K562 (cell line): ENCODE data around the gene FRK. TPM values are rescaled to one million over a fixed set of nuclear protein-coding genes. Genes with fewer than 3 reads are reported as not detected.

Experiments used
- ATAC-seq: fragments of 200-7000 bp; cut with Tn5 transposase; 3 replicates; pipeline ENCODE4 v1.9.1; 2020; ENCODE audit warnings: moderate library complexity
- BruUV-seq: library from RNA; stranded (reverse); fragments of 400-500 nt; replicated peaks from 2 replicates; lab custom pipeline; 2021; lab: Mats Ljungman, UMichigan
- CTCF ChIA-PET: fragments of 300-600 bp; formaldehyde crosslinking; extraction: SDS; loops from one replicate; lab custom pipeline; 2021; ENCODE audit warnings: low intra/inter-chr PET ratio; lab: Yijun Ruan, JAX
- POLR2A ChIA-PET: fragments of 300-600, 350-650 bp; sonication (Branson Sonifier 250); formaldehyde crosslinking; extraction: SDS; loops from one replicate; lab custom pipeline; 2021; ENCODE audit warnings: antibody characterized with exemption, inconsistent platforms; lab: Yijun Ruan, JAX
- DNase-seq, 4 experiments: peaks; one replicate each; pipeline versions ENCODE4 v3.0.0 to v3.0.0-alpha.2; 2011 to 2018; ENCODE audit warnings: low spot score in 3 of 4, mixed read lengths in 3 of 4; ENCODE audit errors: extremely low read depth in 1 of 4
- FAIRE-seq: peaks from 2 replicates; lab custom pipeline; 2011; peaks lifted over from hg19 to GRCh38; lab: Jason Lieb, UNC
- H2AFZ ChIP-seq: 2 replicates; pipeline ENCODE4 v1.6.0; 2011; ENCODE audit warnings: low read depth, low read length, control low read depth, inconsistent platforms
- H3K27ac ChIP-seq: fragments of 200-600 bp; 3 replicates; pipeline ENCODE4 v1.8.0; 2011; ENCODE audit warnings: low read depth, mild to moderate bottlenecking, control low read depth, inconsistent platforms, low read length, moderate library complexity, mixed read lengths; ENCODE audit errors: extremely low read depth
- H3K27me3 ChIP-seq, 2 experiments: fragments of 300-600 bp in 1 of 2; 2 replicates in 1 of 2; 3 replicates in 1 of 2; pipeline versions ENCODE4 v1.6.0 to v1.8.0; 2011; ENCODE audit warnings: inconsistent platforms in 2 of 2, low read length in 2 of 2, mild to moderate bottlenecking in 1 of 2, mixed read lengths in 1 of 2, moderate library complexity in 1 of 2; ENCODE audit not compliant: control insufficient read depth in 2 of 2, insufficient read depth in 2 of 2
- H3K36me3 ChIP-seq: fragments of 300-600 bp; 3 replicates; pipeline ENCODE4 v1.8.0; 2011; ENCODE audit warnings: mild to moderate bottlenecking, low read length, inconsistent platforms; ENCODE audit not compliant: control insufficient read depth, insufficient read depth
- H3K4me1 ChIP-seq, 2 experiments: fragments of 200-600 bp in 1 of 2; replicated peaks in 1 of 2; 2 replicates in 1 of 2; 3 replicates in 1 of 2; pipeline versions ENCODE4 v1.5.1 to v1.8.0; 2011; ENCODE audit warnings: inconsistent platforms in 2 of 2, low read length in 2 of 2, mild to moderate bottlenecking in 1 of 2, mixed read lengths in 1 of 2, moderate library complexity in 1 of 2; ENCODE audit not compliant: control insufficient read depth in 2 of 2, insufficient read depth in 2 of 2
- H3K4me2 ChIP-seq: 2 replicates; pipeline ENCODE4 v1.6.1; 2011; ENCODE audit warnings: low read length, control low read depth, inconsistent platforms, mixed read lengths; ENCODE audit not compliant: insufficient read depth
- H3K4me3 ChIP-seq: fragments of 200-600 bp; sonication (generic), shearing (Covaris generic); 2 replicates; pipeline ENCODE4 v1.5.1; 2016; ENCODE audit warnings: control low read depth, inconsistent platforms
- H3K79me2 ChIP-seq: fragments of 200-600 bp; 3 replicates; pipeline ENCODE4 v1.8.0; 2011; ENCODE audit warnings: low read length, inconsistent platforms; ENCODE audit not compliant: control insufficient read depth, insufficient read depth
- H3K9ac ChIP-seq, 2 experiments: 2 replicates each; pipeline versions ENCODE4 v1.6.0 to v1.6.1; 2011; ENCODE audit warnings: low read depth in 2 of 2, low read length in 2 of 2, control low read depth in 1 of 2, inconsistent platforms in 1 of 2, mild to moderate bottlenecking in 1 of 2, mixed read lengths in 1 of 2; ENCODE audit not compliant: insufficient read depth in 1 of 2
- H3K9me1 ChIP-seq: one replicate; pipeline ENCODE4 v1.6.0; 2011; ENCODE audit warnings: inconsistent platforms, mild to moderate bottlenecking, low read length, moderate library complexity; ENCODE audit not compliant: control insufficient read depth, insufficient read depth
- H3K9me3 ChIP-seq: replicated peaks from 2 replicates; pipeline ENCODE4 v1.5.1; 2011; ENCODE audit warnings: low read depth, low read length, inconsistent platforms; ENCODE audit not compliant: control insufficient read depth, insufficient read depth
- H4K20me1 ChIP-seq: replicated peaks from 2 replicates; pipeline ENCODE4 v1.6.1; 2011; ENCODE audit warnings: low read length, inconsistent platforms, mixed read lengths; ENCODE audit not compliant: control insufficient read depth, insufficient read depth
- CEBPG ChIP-seq, 3 experiments: fragments of 200-800 bp in 1 of 3; sonication (Bioruptor generic) in 1 of 3; sonication (generic) in 1 of 3; formaldehyde crosslinking in 1 of 3; IDR thresholded peaks in 2 of 3; conservative IDR thresholded peaks in 1 of 3; 2 replicates each; pipeline versions ENCODE4 v1.6.1 to v1.8.0; 2016 to 2022; ENCODE audit warnings: missing compliant biosample characterization in 2 of 3, missing genetic modification characterization in 2 of 3, mild to moderate bottlenecking in 1 of 3, missing genetic modification reagents in 1 of 3
- CTBP1 ChIP-seq: fragments of 450-650 bp; IDR thresholded peaks from 2 replicates; pipeline ENCODE4 v1.6.1; 2016; ENCODE audit warnings: borderline replicate concordance
- HNRNPLL ChIP-seq: fragments of 200-400 bp; formaldehyde crosslinking; IDR thresholded peaks from 2 replicates; pipeline ENCODE4 v1.6.1; 2017; ENCODE audit warnings: low read length, low read depth, mild to moderate bottlenecking; ENCODE audit not compliant: poor library complexity, severe bottlenecking
- RAD21 ChIP-seq, 2 experiments: fragments of 250-450 bp in 1 of 2; fragments of 450-650 bp in 1 of 2; sonication (Bioruptor Pico) in 1 of 2; formaldehyde crosslinking in 1 of 2; IDR thresholded peaks in 1 of 2; conservative IDR thresholded peaks in 1 of 2; 2 replicates each; pipeline versions ENCODE4 v1.4.0 to v1.8.0; 2020 to 2022; ENCODE audit warnings: mild to moderate bottlenecking in 2 of 2, moderate library complexity in 1 of 2
- ZC3H8 ChIP-seq: fragments of 450-650 bp; IDR thresholded peaks from 2 replicates; pipeline ENCODE4 v1.6.1; 2017
- WGBS: fragments of 100-300 bp; shearing (Covaris generic); methylation state at CpG from one replicate; pipeline ENCODE4 v1.1.6; 2016; ENCODE audit warnings: low coverage, mixed read lengths; ENCODE audit not compliant: insufficient coverage; ENCODE audit errors: missing lambda C conversion rate; 5-methylcytosine and 5-hydroxymethylcytosine counted together
- in situ Hi-C: fragments of 300-500 bp; cut with MboI; formaldehyde crosslinking; loops from 4 replicates; pipeline ENCODE4 v1.15.0; 2018; ENCODE audit warnings: inconsistent platforms, mixed read lengths
- intact Hi-C: fragments of 100-400 bp; cut with micrococcal nuclease; formaldehyde crosslinking; loops from 2 replicates; pipeline ENCODE4 v1.14.2; 2022
- polyA plus RNA-seq, 8 experiments: library from polyadenylated mRNA; depleted of rRNA in 4 of 8; stranded (reverse) in 5 of 8; unstranded in 3 of 8; fragments of >200 nt; fragmentation: Nextera tagmentation in 2 of 8; fragmentation: Illumina TruSeq in 1 of 8; extraction: Ambion mirVana in 2 of 8; extraction: Trizol in 1 of 8; gene quantifications; 2 replicates each; pipeline versions ENCODE4 v1.2.1 to v1.2.3, GENCODE V29; 2011 to 2014; ENCODE audit warnings: inconsistent platforms in 1 of 8, missing spikeins in 1 of 8
- total RNA-seq, 7 experiments: library from RNA; depleted of rRNA in 6 of 7; stranded (reverse); fragments of >200 nt in 6 of 7; fragmentation: Illumina TruSeq in 2 of 7; extraction: Trizol in 2 of 7; gene quantifications; 2 replicates each; pipeline versions ENCODE4 v1.2.1 to v1.2.3, GENCODE V29; 2011 to 2021; ENCODE audit warnings: low replicate concordance in 1 of 7

The FRK gene
- total and polyA plus RNA-seq, 9 of the 15 experiments (the other 6 are each of a cell fraction or from before 2014, with no cell fraction given) = 0.01 to 0.29 (median 0.09) TPM

- Histone ChIP-seq H4K20me1 (no peaks in the 10 kb centered on the region), H3K4me1 (no peaks in the 10 kb centered on the region), H3K27ac (no peak overlapping the region), H3K9me3 (no peaks in the 10 kb centered on the region), H3K79me2 (no peaks in the 10 kb centered on the region), H3K4me2 (no peak overlapping the region), H3K9me1 (no peaks in the 10 kb centered on the region), H2AFZ (no peak overlapping the region), H3K27me3 (no peaks in the 10 kb centered on the region), H3K36me3 (no peaks in the 10 kb centered on the region), H3K9ac (no peak overlapping the region), H3K4me3 (no peak overlapping the region)
- intact Hi-C loops = no loop called here
- BruUV-seq = no TSS peak
- POLR2A ChIA-PET = interaction anchor here (0.8 kb wide), 1 partner anchor 676 kb away, joined by 3 read pairs; no protein-coding TSS in a partner anchor
- in situ Hi-C loops = no loop called here
- no peak for DNase-seq
- CTCF ChIA-PET = no interaction called here
- TF ChIP-seq HNRNPLL (no peak), ZC3H8 (no peak)
- ATAC-seq = no peak
- FAIRE-seq = no peak
Measured at GRCh38 chr6:115969930-115970273, 90.8 kb downstream of the FRK start.

DNA sequence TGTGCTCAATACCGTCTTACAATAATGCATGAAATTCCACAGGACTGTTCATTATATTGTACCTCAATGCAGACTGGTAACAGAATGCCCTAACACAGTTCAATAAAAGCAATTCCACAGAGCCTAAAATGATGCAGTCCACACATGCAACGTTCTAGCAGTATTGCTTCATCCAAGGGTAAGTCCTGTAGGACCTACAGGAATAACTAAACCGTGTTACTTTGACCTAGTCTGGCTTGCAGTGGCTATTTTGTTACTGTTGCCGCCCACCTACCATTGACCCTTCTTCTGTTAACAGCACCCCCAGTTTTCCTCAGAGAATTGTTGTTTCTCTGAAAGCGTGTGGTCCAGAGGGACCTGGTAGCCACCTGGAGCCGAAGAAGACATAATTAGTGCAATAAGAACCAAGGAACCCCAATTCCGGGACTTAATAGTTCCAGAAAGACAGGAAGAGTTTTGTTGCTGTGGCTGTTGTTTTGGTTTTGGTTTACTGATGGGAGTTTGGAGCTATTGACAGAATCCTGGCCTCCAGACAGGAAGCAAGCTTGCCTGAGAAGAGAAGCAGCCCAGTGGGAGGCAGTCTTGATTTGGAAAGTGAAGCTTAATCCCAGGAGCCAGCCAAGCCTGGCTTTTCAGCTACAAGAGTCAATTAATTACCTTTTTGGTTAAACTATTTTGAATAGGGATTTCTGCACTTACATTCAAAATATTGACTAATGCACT, 91.3 kb downstream of the FRK start:
- intact Hi-C loops = no loop called here
- 5% methylated on average over 7 of the region's 7 CpGs for WGBS
- no peaks in the 10 kb centered on the region for H3K79me2 ChIP-seq
- no peak overlapping the region for H3K9ac ChIP-seq
- no peaks in the 10 kb centered on the region for H3K36me3 ChIP-seq
- POLR2A ChIA-PET = interaction anchor here (0.8 kb wide), 1 partner anchor 676 kb away, joined by 3 read pairs; no protein-coding TSS in a partner anchor
- no peaks in the 10 kb centered on the region for H3K9me1 ChIP-seq
- no peaks in the 10 kb centered on the region for H3K27me3 ChIP-seq
- no peak overlapping the region for H2AFZ ChIP-seq
- CTCF ChIA-PET = interaction anchor here (0.6 kb wide), 1 partner anchor 127 kb away, joined by 3 read pairs; no protein-coding TSS in a partner anchor
- no peaks in the 10 kb centered on the region for H4K20me1 ChIP-seq
- FAIRE-seq (no peak), DNase-seq (no peak), ATAC-seq (no peak)
- H3K27ac ChIP-seq = no peak overlapping the region
- H3K4me3 ChIP-seq = no peak overlapping the region
- in situ Hi-C loops = no loop called here
- H3K4me1 ChIP-seq = no peaks in the 10 kb centered on the region
- H3K9me3 ChIP-seq = no peaks in the 10 kb centered on the region
- BruUV-seq = no TSS peak
- TF ChIP-seq CEBPG (CRISPR knock-in tag; IDR thresholded peaks at IDR 0.05) (no peak), CEBPG (tag; conservative IDR thresholded peaks at IDR 0.05 in 1 of 2, IDR thresholded peaks at IDR 0.05 in 1 of 2) (peak; percentile 59 to 93), RAD21 (CRISPR knock-in tag; conservative IDR thresholded peaks at IDR 0.05 in 1 of 2, IDR thresholded peaks at IDR 0.05 in 1 of 2) (0 out of 4 replicates have a peak, but pooled peaks of 1 of the 2 experiments have one; percentile 8), CTBP1 (no peak)
- H3K4me2 ChIP-seq = no peak overlapping the region
